CD4-positive, alpha-beta T cell (primary cell): ENCODE data around the gene SDHAF2. TPM values are rescaled to one million over a fixed set of nuclear protein-coding genes. Genes with fewer than 3 reads are reported as not detected.

Experiments used
- ATAC-seq: fragments of 200-7000 bp; cut with Tn5 transposase; one replicate; pipeline ENCODE4 v1.10.0; 2022; ENCODE audit warnings: mild to moderate bottlenecking; ENCODE audit not compliant: poor library complexity
- CTCF ChIA-PET: fragments of 350-600 bp; sonication (Branson Sonifier 250); formaldehyde crosslinking; loops from one replicate; lab custom pipeline; 2021; ENCODE audit warnings: antibody characterized with exemption, inconsistent platforms; lab: Charles Lee
- POLR2A ChIA-PET: fragments of 350-600 bp; sonication (Branson Sonifier 250); formaldehyde crosslinking; loops from one replicate; lab custom pipeline; 2021; ENCODE audit warnings: antibody characterized with exemption, inconsistent platforms; lab: Charles Lee
- DNase-seq, 14 experiments: peaks; one replicate each; pipeline ENCODE4 v3.0.0-alpha.2; 2013 to 2020; ENCODE audit warnings: mixed read lengths in 2 of 14
- H3K27ac ChIP-seq, 2 donors: one replicate each; pipeline versions ENCODE4 v1.5.1 to v1.7.0; 2013; ENCODE audit warnings: low read length in 2 of 2, low read depth in 1 of 2, mild to moderate bottlenecking in 1 of 2
- H3K27me3 ChIP-seq, 2 experiments: 1 replicate in 1 of 2; 2 replicates in 1 of 2; pipeline versions ENCODE4 v1.6.1 to v1.7.0; 2013; ENCODE audit warnings: low read length in 2 of 2, control low read depth in 1 of 2, mild to moderate bottlenecking in 1 of 2, moderate library complexity in 1 of 2; ENCODE audit not compliant: insufficient read depth in 2 of 2, control insufficient read depth in 1 of 2
- H3K36me3 ChIP-seq: one replicate; pipeline ENCODE4 v1.6.1; 2013; ENCODE audit warnings: low read length, control low read depth; ENCODE audit not compliant: insufficient read depth
- H3K4me1 ChIP-seq: one replicate; pipeline ENCODE4 v1.6.1; 2013; ENCODE audit warnings: low read length, control low read depth; ENCODE audit not compliant: insufficient read depth
- H3K4me3 ChIP-seq: one replicate; pipeline ENCODE4 v1.5.1; 2013; ENCODE audit warnings: mild to moderate bottlenecking, low read length, moderate library complexity
- H3K9me3 ChIP-seq, 2 experiments: 1 replicate in 1 of 2; 2 replicates in 1 of 2; pipeline versions ENCODE4 v1.6.1 to v1.7.0; 2013; ENCODE audit warnings: low read length in 2 of 2, mild to moderate bottlenecking in 2 of 2, control low read depth in 1 of 2, moderate library complexity in 1 of 2; ENCODE audit not compliant: control insufficient read depth in 1 of 2, insufficient read depth in 1 of 2
- H3K27ac Mint-ChIP-seq: one replicate; pipeline ENCODE4 v1.8.0; 2020; ENCODE audit warnings: mixed read lengths
- H3K27me3 Mint-ChIP-seq: one replicate; pipeline ENCODE4 v1.8.0; 2021; ENCODE audit warnings: mixed read lengths
- H3K36me3 Mint-ChIP-seq: one replicate; pipeline ENCODE4 v1.8.0; 2021; ENCODE audit warnings: low read depth, mixed read lengths
- H3K4me1 Mint-ChIP-seq: one replicate; pipeline ENCODE4 v1.8.0; 2021; ENCODE audit warnings: low read depth, mixed read lengths
- H3K4me3 Mint-ChIP-seq: one replicate; pipeline ENCODE4 v1.8.0; 2020; ENCODE audit warnings: mild to moderate bottlenecking, mixed read lengths
- H3K9me3 Mint-ChIP-seq: one replicate; pipeline ENCODE4 v1.8.0; 2020; ENCODE audit warnings: mixed read lengths
- intact Hi-C, 2 experiments: fragments of 100-400 bp; cut with DNase I in 1 of 2; cut with micrococcal nuclease in 1 of 2; formaldehyde crosslinking; loops; one replicate each; pipeline versions ENCODE4 v1.15.1 to v1.9.0; 2023 to 2025; cut with DNase I, micrococcal nuclease
- total RNA-seq, 174 experiments: library from RNA in 2 of 174; stranded (reverse) in 2 of 174; gene quantifications; one replicate each; pipeline ENCODE4 v1.2.3 and lab custom pipeline; 2021 to 2026
- TF ChIP-seq, protein P1 (sequence below): fragments of 200-600 bp; IDR thresholded peaks from one replicate; pipeline ENCODE4 v1.8.0; 2022; ENCODE audit warnings: antibody characterized with exemption, mild to moderate bottlenecking

Gene SDHAF2
- total RNA-seq, 2 experiments from 2014 or later, result 28.7 to 33.0 TPM

DNA sequence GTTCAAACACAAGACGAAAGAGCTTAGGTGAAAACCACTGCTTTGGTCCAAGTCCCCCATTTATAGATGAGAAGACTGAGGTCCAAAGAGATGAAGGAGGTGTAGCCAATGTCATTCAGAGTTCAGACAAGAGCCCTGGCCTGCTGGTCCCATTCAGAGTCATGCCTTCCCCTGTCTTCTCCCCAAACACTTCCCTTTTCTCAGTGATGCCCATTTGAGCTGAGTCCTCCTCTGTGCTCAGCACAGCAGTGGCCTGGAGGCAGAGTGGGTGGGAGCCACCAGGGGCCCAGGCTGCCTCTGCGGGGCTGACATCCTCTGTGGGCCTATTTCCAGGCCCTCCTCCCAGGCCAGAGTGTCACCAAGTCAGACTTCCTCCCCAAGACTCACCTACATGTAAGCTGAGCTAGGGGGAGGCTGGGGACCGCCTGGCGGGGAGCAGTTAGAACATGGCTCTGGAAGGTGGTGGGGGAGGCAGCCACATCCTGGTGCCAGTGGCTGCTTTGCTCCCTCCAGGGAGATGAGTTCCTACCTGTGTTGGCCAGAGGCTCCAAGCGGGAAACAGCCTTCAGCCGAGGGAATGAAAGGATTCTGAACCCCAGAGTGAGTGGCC is 56.2 kb downstream of the SDHAF2 start:
- TF ChIP-seq, protein P1, sequence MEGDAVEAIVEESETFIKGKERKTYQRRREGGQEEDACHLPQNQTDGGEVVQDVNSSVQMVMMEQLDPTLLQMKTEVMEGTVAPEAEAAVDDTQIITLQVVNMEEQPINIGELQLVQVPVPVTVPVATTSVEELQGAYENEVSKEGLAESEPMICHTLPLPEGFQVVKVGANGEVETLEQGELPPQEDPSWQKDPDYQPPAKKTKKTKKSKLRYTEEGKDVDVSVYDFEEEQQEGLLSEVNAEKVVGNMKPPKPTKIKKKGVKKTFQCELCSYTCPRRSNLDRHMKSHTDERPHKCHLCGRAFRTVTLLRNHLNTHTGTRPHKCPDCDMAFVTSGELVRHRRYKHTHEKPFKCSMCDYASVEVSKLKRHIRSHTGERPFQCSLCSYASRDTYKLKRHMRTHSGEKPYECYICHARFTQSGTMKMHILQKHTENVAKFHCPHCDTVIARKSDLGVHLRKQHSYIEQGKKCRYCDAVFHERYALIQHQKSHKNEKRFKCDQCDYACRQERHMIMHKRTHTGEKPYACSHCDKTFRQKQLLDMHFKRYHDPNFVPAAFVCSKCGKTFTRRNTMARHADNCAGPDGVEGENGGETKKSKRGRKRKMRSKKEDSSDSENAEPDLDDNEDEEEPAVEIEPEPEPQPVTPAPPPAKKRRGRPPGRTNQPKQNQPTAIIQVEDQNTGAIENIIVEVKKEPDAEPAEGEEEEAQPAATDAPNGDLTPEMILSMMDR, result no peak
- ChIA-PET CTCF (no interaction called here), POLR2A (no interaction called here)
- Histone ChIP-seq H3K4me3 (no peak overlapping the region), H3K27me3 (peaks cover 0 to 2% of the 10 kb centered on the region in 2 experiments), H3K36me3 (no peaks in the 10 kb centered on the region), H3K9me3 (no peaks in the 10 kb centered on the region), H3K4me1 (no peaks in the 10 kb centered on the region), H3K27ac (no peak overlapping the region)
- Mint-ChIP-seq H3K9me3 (no peaks in the 10 kb centered on the region), H3K27me3 (no peaks in the 10 kb centered on the region), H3K36me3 (peaks cover 5% of the 10 kb centered on the region), H3K4me3 (no peak overlapping the region), H3K4me1 (no peaks in the 10 kb centered on the region), H3K27ac (no peak overlapping the region)
- ATAC-seq (no peak), DNase-seq (no peak)
- intact Hi-C loops, result no loop called here

DNA sequence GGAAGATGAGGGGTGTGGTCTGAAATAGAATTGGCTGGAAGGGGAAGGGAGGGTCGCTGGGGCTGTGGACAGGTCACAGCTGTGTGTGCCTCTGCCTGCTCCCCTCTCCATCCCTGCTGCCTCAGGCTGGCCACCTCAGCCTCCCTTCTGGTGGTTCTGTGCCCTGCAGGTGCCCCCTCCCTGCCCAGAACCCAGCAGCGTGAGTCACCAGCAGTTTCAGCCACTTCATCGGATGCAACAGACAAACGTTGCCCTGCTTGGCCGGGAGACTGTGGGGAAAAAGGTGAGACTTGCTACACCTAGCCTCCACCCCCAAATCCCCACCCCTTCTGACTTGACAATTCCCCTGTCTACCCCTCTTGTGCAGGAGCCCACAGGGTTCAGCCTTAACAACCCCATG is 56.9 kb downstream of the SDHAF2 start:
- Mint-ChIP-seq H3K27me3 (no peaks in the 10 kb centered on the region), H3K27ac (no peak overlapping the region), H3K9me3 (no peaks in the 10 kb centered on the region), H3K36me3 (peaks cover 5% of the 10 kb centered on the region), H3K4me1 (no peaks in the 10 kb centered on the region), H3K4me3 (no peak overlapping the region)
- no peak for ATAC-seq
- H3K36me3 ChIP-seq, result no peaks in the 10 kb centered on the region
- H3K4me1 ChIP-seq, result no peaks in the 10 kb centered on the region
- DNase-seq, result no peak
- H3K9me3 ChIP-seq, result no peaks in the 10 kb centered on the region
- CTCF ChIA-PET, result no interaction called here
- no peak overlapping the region for H3K4me3 ChIP-seq
- no peak overlapping the region for H3K27ac ChIP-seq
- POLR2A ChIA-PET, result no interaction called here
- TF ChIP-seq, protein P1, result no peak
- peaks cover 0 to 2% of the 10 kb centered on the region in 2 experiments for H3K27me3 ChIP-seq
- intact Hi-C loops, result no loop called here

DNA sequence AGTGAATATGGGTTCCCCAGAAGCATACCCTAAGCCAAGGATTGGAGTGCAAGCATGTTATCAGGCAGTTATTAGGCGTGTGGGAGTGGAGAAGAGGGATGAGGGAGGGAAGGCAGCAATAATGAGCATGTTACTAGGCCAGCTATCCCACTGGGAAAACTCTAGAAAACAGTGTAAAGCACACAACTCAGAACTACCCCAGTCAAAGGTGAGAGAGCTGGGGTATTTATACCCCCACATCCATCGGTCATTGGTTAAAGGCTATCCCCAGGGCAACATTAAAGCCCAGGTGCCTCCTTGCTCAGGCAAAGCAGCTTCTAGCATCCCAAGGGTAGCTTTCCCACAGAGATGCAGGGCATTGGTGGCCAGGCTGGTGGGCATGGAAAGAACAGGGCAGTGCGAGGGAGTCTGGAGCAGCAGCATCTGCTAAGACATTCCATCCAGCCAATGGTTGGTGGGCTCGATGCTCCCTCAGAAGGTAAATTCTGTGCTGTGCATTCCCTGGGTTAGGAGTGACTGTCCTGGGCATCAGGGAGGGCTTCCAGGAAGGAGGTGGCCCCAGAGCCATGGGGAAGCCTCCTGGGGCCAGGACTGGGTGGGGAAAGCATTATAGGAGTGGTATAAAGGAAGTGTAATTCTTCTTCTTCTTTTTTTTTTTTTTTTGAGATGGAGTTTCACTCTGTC is 57.6 kb downstream of the SDHAF2 start:
- H3K4me1 ChIP-seq, result no peaks in the 10 kb centered on the region
- peaks cover 5% of the 10 kb centered on the region for H3K36me3 Mint-ChIP-seq
- DNase-seq, result no peak
- no peak overlapping the region for H3K4me3 ChIP-seq
- H3K27me3 Mint-ChIP-seq, result no peaks in the 10 kb centered on the region
- H3K27ac ChIP-seq, result no peak overlapping the region
- H3K27ac Mint-ChIP-seq, result no peak overlapping the region
- TF ChIP-seq, protein P1, result no peak
- no peaks in the 10 kb centered on the region for H3K4me1 Mint-ChIP-seq
- CTCF ChIA-PET, result no interaction called here
- H3K27me3 ChIP-seq, result peaks cover 0 to 2% of the 10 kb centered on the region in 2 experiments
- POLR2A ChIA-PET, result no interaction called here
- no peaks in the 10 kb centered on the region for H3K9me3 ChIP-seq
- no peak for ATAC-seq
- no peaks in the 10 kb centered on the region for H3K9me3 Mint-ChIP-seq
- intact Hi-C loops, result no loop called here
- no peaks in the 10 kb centered on the region for H3K36me3 ChIP-seq
- H3K4me3 Mint-ChIP-seq, result no peak overlapping the region
